ENCODE results near the gene EXOC6.

DNA sequence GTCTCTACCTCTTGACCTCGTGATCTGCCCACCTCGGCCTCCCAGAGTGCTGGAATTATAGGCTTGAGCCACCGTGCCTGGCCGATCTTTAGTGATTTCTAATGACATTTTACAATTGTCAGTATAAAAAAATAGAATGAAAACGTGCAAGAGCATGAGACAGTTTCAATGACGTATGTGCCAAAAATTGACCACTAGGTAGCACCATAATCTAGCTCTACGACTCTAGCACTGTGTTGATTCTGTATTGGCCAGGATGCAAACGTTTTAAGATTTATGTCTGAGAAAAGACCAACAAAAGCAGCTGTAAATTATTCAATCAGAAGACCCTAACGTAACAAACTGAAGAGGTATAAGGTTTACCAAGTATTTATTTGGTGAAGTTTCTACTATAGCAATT is 25.4 kb upstream of the EXOC6 start:
- TF ChIP-seq BACH2 (CRISPR knock-in tag; IDR thresholded peaks at IDR 0.05; ENCODE audit: borderline replicate concordance) (no peak), PPARA (CRISPR knock-in tag; IDR thresholded peaks at IDR 0.05; ENCODE audit: borderline replicate concordance) (no peak), TOX (CRISPR knock-in tag; IDR thresholded peaks at IDR 0.05; ENCODE audit: borderline replicate concordance) (no peak)

Measured in SK-N-SH treated with all-trans-retinoic acid at 6 μM for 48 hours (cell line).